ENCODE data around the gene RILP. TPM values are rescaled to one million over a fixed set of nuclear protein-coding genes. Genes with fewer than 3 reads are reported as not detected.

The RILP gene
- total RNA-seq, 1 experiment from 2014 or later, result 11.6 TPM

- TF ChIP-seq FOSL1 (IDR thresholded peaks at IDR 0.05; ENCODE audit: low read depth), result no peak
Measured at GRCh38 chr17:1697681-1698080, 48.0 kb upstream of the RILP start (continued).

GRCh38 chr17:1695365-1695764, 45.7 kb upstream of the RILP start:
- intact Hi-C loops (cut with micrococcal nuclease), result no loop called here
- POLR2A ChIA-PET, result no interaction called here
- H3K4me2 ChIP-seq (ENCODE audit: low read length), result no peak overlapping the region
- no peak overlapping the region for H3K27ac ChIP-seq (ENCODE audit: low read depth, low read length)
- no peak overlapping the region for H3K4me3 ChIP-seq (replicated peaks in 1 of 2; ENCODE audit: low read depth in 1 of 2, low read length in 2 of 2)
- H3K27me3 ChIP-seq (ENCODE audit: insufficient read depth, low read length), result no peaks in the 10 kb centered on the region
- H3K4me1 ChIP-seq (ENCODE audit: control insufficient read depth in 1 of 2, insufficient read depth in 2 of 2, low read length in 2 of 2), result no peaks in the 10 kb centered on the region
- H3K36me3 ChIP-seq (ENCODE audit: control insufficient read depth in 1 of 2, insufficient read depth in 2 of 2, low read length in 2 of 2), result no peaks in the 10 kb centered on the region
- no peaks in the 10 kb centered on the region for H3K9me2 ChIP-seq (ENCODE audit: insufficient read depth)
- RAD21 ChIA-PET (ENCODE audit: low non-redundant PET in 1 of 2, low total read pairs in 2 of 2, uncharacterized antibody in 2 of 2, unreplicated experiment in 2 of 2), result no interaction called here
- H3K9me3 ChIP-seq (ENCODE audit: control insufficient read depth in 1 of 2, insufficient read depth in 1 of 2, low read depth in 1 of 2, low read length in 2 of 2), result no peaks in the 10 kb centered on the region
- no peak overlapping the region for H2AFZ ChIP-seq (ENCODE audit: low read depth, low read length, poor library complexity, severe bottlenecking)
- CTCF ChIA-PET, result no interaction called here
- no peaks in the 10 kb centered on the region for H3K79me2 ChIP-seq (ENCODE audit: insufficient read depth, low read length)
- H4K20me1 ChIP-seq (ENCODE audit: insufficient read depth), result no peaks in the 10 kb centered on the region
- no peak for DNase-seq (ENCODE audit: low read depth, low spot score)
- TF ChIP-seq ATF3 (IDR thresholded peaks at IDR 0.05) (no peak), RAD21 (IDR thresholded peaks at IDR 0.05; ENCODE audit: low read depth) (no peak), YY1 (IDR thresholded peaks at IDR 0.05; ENCODE audit: extremely low read depth, insufficient replicate concordance, low read depth, low read length) (no peak), JUND (IDR thresholded peaks at IDR 0.05) (no peak), MAX (IDR thresholded peaks at IDR 0.05) (no peak), POLR2AphosphoS5 (IDR thresholded peaks at IDR 0.05; ENCODE audit: low read depth, low read length) (no peak), EZH2 (IDR thresholded peaks at IDR 0.05) (no peak), CTCF (IDR thresholded peaks at IDR 0.05 in 2 of 3, conservative IDR thresholded peaks at IDR 0.05 in 1 of 3; ENCODE audit: borderline replicate concordance in 1 of 3, insufficient read depth in 1 of 3, low read depth in 2 of 3, low read length in 2 of 3) (no peak), TCF7L2 (IDR thresholded peaks at IDR 0.05; ENCODE audit: borderline replicate concordance, extremely low read depth, insufficient read depth, insufficient read length) (no peak)
- ATAC-seq, result no peak
- H3K9ac ChIP-seq (ENCODE audit: low read length), result no peak overlapping the region
- BruUV-seq (replicated peaks), result no TSS peak

All from HCT116 (cell line).